Astrocyte (in vitro differentiated cells and primary cell): ENCODE results near the gene SLC26A2.

Experiments used
- EZH2 ChIP-seq: IDR thresholded peaks from 2 replicates; pipeline ENCODE4 v1.6.1; 2012; ENCODE audit warnings: mild to moderate bottlenecking, low read length, inconsistent platforms; ENCODE audit not compliant: insufficient read depth
- TF ChIP-seq, protein P1 (sequence below): IDR thresholded peaks from 2 replicates; pipeline ENCODE4 v1.5.1; 2011; ENCODE audit warnings: low read depth, mild to moderate bottlenecking, inconsistent platforms, low read length, moderate library complexity; ENCODE audit not compliant: insufficient read depth

DNA sequence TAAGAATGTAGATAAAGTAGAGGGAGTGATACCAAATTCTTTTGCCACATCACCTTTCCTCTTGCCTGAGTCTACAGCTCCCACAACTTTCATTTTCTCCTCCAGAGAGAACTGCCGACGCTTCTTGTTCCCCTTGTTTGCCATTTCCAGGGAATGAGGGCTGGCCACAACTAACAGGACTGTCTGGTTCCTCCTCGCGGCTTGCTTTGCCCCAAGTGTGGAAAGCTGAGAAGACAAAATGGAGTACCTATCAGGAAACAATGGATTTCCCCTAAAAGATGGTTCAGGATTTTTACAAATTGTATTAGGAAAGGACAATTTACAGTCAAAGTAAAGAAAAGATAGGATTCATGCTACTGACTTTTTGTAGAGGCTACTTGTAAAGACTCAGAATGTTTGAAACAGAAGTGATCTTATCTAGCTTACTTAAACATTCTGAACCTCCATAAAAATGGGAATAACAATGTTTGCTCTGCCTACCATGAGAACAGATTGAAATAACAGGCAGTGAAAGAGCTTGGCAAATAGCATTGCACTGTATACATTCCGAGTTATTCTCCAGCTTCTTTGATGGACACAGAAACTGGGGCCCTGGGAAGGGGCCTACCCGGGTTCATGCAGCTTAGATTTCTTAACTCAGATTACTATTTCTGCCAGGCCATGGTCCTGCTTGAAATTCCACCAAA is 35.8 kb downstream of the SLC26A2 start:
- TF ChIP-seq, protein P1, sequence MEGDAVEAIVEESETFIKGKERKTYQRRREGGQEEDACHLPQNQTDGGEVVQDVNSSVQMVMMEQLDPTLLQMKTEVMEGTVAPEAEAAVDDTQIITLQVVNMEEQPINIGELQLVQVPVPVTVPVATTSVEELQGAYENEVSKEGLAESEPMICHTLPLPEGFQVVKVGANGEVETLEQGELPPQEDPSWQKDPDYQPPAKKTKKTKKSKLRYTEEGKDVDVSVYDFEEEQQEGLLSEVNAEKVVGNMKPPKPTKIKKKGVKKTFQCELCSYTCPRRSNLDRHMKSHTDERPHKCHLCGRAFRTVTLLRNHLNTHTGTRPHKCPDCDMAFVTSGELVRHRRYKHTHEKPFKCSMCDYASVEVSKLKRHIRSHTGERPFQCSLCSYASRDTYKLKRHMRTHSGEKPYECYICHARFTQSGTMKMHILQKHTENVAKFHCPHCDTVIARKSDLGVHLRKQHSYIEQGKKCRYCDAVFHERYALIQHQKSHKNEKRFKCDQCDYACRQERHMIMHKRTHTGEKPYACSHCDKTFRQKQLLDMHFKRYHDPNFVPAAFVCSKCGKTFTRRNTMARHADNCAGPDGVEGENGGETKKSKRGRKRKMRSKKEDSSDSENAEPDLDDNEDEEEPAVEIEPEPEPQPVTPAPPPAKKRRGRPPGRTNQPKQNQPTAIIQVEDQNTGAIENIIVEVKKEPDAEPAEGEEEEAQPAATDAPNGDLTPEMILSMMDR: no peak
- TF ChIP-seq EZH2: no peak
